HuH-7.5 (cell line): Measurements from ENCODE around the gene TAF9B.
"Not testable (repeated sequence)": the region's sequence is repeated elsewhere in the genome, so short reads cannot be mapped to it uniquely, and the experiment has no call there.

Experiments used
- DNase-seq: peaks from one replicate; pipeline ENCODE4 v3.0.0; 2011; ENCODE audit warnings: low spot score

The TAF9B gene, protein sequence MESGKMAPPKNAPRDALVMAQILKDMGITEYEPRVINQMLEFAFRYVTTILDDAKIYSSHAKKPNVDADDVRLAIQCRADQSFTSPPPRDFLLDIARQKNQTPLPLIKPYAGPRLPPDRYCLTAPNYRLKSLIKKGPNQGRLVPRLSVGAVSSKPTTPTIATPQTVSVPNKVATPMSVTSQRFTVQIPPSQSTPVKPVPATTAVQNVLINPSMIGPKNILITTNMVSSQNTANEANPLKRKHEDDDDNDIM

GRCh38 chrX:78139160-78140123 lies at the start of gene TAF9B:
Gene TAF9B, minus strand, starts transcription at chrX:78139650. Its CDS starts 39 bp downstream, at chrX:78139611.
- DNase-seq = peak; percentile 44

GRCh38 chrX:78182881-78183280 lies 43.4 kb upstream of the TAF9B start:
- DNase-seq = no peak

GRCh38 chrX:78181307-78181706 lies 41.9 kb upstream of the TAF9B start:
- DNase-seq = no peak

- DNase-seq = no peak
Observed at GRCh38 chrX:78168065-78168464, 28.6 kb upstream of the TAF9B start.

DNA sequence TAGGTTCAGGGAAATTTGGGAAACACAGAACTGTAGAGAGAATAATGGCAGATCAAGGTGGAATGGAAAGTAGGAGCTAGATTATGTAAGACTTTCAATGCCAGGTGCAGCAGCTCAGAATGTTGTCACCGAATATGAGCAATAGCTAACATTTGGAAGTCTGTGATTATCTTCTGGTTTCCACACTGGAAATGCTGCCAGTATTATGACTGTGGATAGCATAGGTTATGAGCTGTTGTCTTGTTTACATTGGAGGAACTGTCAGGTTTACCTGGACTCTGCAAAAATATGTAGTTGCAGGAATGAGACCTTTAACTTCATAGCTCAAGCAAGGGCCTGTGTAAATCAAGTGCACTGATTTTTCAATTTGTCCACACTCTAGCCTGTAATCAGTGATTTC lies 26.0 kb upstream of the TAF9B start:
- DNase-seq = no peak

GRCh38 chrX:78163175-78163574 lies 23.7 kb upstream of the TAF9B start:
- not testable (repeated sequence) for DNase-seq

DNA sequence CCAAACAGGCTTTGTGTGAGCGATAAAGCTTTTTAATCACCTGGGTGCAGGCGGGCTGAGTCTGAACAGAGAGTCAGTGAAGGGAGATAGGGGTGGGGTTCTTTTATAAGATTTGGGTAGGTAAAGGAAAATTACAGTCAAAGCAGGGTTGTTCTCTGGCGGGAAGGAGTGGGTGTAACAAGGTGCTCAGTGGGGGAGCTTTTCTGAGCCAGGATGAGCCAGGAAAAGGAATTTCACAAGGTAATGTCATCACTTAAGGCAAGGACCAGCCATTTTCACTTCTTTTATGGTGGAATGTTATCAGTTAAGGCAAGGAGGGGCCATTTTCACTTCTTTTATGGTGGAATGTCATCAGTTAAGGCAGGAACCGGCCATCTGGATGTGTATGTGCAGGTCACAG lies 21.3 kb upstream of the TAF9B start:
- not testable (repeated sequence) for DNase-seq

DNA sequence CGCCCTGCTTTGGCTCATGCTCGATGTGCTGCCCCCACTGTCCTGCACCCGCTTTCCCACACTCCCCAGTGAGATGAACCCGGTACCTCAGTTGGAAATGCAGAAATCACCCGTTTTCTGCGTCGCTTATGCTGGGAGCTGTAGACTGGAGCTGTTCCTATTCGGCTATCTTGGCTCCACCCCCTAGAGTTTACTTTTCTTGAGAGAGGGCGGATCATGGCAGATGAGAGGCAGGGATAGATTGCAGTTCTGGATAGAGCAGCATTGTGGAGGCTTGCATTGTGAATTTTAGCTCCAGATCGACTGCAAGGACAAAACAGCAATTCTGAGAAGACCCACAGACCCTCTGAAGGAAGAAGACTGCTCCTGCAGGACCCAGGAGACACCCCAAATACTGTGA lies 18.4 kb upstream of the TAF9B start:
- DNase-seq = not testable (repeated sequence)

GRCh38 chrX:78157373-78157772 lies 17.9 kb upstream of the TAF9B start:
- DNase-seq = not testable (repeated sequence)

GRCh38 chrX:78147002-78147540 lies 7.6 kb upstream of the TAF9B start:
- not testable (repeated sequence) for DNase-seq

DNA sequence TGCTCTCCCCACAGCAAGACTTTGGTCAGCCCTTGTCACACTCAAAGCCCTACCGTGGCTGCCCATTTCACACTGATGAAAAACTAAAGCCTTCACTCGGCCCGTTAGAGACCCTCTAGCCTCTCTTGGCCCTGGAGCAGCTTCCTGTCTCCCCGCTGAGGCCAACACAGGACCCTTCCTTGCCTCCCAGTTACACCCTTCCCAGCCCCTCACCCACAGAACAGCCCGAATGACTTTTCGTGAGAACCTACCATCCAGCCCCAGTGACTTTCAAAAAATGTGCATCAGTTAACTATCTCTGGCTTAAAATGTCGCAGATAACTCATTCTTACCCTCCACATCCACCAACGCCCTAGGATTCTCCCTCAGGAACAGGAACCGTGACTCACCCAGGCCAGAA lies 756 bp upstream of the TAF9B start:
- DNase-seq = no peak

GRCh38 chrX:78133238-78133960 lies 6.1 kb downstream of the TAF9B start:
- DNase-seq = no peak

- DNase-seq = no peak
Observed at GRCh38 chrX:78131117-78131516, 8.3 kb downstream of the TAF9B start.

- no peak for DNase-seq
Observed at GRCh38 chrX:78130396-78130795, 9.1 kb downstream of the TAF9B start.

DNA sequence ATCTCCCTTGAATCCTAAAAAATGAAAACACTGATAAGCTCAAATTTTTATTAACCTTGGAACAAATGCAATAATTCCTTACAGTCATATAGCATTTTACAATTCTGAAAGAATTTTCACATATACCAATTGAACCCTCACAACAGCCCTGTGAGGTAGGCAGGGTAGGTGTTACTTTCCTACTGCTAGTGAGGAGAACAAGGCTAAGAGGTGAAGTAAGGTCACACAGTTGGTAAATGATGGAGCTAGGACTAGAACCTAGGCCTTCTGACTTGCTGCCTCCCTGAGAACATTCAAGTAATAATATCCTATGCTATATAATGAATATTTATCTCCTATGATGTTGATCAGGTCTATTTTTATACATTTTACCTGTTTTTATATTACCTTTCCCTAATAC lies 9.7 kb downstream of the TAF9B start:
- DNase-seq = no peak

DNA sequence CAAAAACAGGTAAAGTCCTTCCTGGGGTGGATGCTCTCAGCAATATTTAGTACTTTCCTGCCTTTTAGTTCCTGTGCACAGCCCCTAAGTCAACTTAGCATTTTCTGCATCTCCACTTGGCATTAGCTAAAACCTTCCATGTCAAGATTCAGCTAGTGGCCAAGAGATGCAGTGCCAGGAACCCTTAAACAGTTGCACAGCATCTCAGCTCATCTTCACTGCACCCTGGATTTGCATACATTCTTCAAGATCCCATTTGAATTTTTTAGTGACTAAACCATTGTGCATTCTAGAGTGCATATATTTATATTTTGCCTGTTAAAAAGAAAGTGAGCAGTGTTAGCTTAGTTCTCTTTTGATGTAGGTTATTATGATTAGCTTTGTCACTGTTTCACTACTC lies 13.7 kb downstream of the TAF9B start:
- not testable (repeated sequence) for DNase-seq

GRCh38 chrX:78125148-78125547 lies 14.3 kb downstream of the TAF9B start:
- no peak for DNase-seq

DNA sequence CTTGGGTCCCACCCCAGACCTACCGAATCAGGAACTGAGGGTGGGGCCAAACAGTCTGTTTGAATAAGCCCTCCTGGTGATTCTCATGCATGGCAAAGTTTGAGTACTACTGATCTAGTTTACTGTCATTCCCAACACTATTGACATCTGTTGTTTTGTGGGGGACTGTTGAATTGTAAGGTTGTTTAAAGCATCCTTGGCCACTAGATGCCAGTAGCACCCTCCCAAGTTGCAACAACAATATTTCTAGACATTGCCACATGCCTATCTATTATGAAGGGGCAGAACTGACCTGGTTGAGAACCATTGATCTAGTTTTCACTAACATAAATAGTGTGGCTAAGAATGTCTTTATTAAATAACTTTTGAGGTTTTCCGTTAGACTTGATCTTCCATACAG lies 15.1 kb downstream of the TAF9B start:
- DNase-seq = no peak

- DNase-seq = no peak
Observed at GRCh38 chrX:78123190-78123589, 16.3 kb downstream of the TAF9B start.

DNA sequence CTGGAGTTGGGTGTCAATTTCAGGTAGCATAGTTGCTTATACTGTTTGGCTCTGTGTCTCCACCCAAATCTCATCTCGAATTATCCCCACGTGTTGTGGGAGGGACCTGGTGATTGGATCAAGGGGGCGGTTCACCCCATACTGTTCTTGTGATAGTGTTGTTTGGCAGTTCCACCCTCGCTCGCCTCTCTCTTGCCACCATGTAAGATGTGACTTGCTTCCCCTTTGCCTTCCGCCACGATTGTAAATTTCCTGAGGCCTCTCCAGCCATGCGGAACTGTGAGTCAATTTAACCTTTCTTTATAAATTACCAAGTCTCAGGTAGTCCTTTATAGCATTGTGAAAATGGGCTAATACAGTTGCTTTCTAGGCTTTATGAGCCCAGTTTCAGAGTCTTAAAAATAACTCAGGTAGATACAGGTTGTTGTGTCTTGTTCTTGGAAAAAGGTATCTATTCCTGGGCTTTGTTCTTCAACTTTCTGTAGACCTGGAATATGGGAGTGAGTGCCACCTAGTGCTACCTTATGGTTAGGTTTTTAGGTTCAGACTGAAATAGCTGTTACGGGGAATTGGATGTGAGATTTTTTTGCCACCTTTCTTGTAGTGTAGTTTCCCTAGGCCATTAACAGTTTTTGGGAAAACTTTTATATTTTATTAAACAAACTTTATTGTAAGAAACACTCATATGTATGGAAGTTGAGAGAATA lies 19.8 kb downstream of the TAF9B start:
- DNase-seq = no peak

DNA sequence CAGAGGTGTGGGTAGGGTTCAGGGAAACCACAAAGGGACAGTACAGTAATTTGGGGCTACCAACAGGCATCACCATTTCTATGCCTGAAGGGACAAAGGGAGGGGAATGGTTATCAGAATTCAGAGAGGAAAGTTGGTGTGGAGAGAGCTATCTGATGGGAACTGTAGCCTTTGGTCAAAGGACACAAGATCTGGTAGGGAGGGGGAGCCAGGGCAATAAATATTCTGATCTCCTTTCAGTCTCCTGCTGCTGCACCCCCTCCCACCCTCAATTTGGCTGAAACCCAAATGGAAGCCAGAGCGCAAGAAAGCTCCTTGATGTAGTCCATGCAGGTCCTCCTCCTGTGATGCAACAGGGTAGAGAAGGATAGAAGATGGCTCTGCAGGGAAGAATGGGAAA lies 20.8 kb downstream of the TAF9B start:
- no peak for DNase-seq

- no peak for DNase-seq
Observed at GRCh38 chrX:78116766-78117165, 22.7 kb downstream of the TAF9B start.
